HG03342 (cell line): ENCODE data around the gene RYR1.
A peak's percentile ranks its signal among the peaks of the same experiment; 100 is the strongest.
"Not testable (repeated sequence)": the region's sequence is repeated elsewhere in the genome, so short reads cannot be mapped to it uniquely, and the experiment has no call there.

Experiments used
- ATAC-seq: cut with Tn5 transposase; IDR thresholded peaks from one replicate; pipeline ENCODE4 v1.9.1; 2021; ENCODE audit warnings: mild to moderate bottlenecking, moderate library complexity; ENCODE audit not compliant: unreplicated experiment

RYR1 gene

DNA sequence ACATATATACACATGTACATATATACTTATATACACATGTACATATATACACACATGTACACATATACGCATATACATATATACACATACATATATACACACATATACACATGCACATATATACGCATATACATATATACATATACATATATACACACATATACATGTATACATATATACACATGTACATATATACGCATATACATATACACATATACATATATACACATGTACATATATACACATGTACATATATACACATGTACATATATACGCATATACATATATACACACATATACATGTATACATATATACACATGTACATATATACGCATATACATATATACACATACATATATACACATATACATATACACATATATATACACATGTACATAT lies 169.4 kb downstream of the RYR1 start:
- not testable (repeated sequence) for ATAC-seq

DNA sequence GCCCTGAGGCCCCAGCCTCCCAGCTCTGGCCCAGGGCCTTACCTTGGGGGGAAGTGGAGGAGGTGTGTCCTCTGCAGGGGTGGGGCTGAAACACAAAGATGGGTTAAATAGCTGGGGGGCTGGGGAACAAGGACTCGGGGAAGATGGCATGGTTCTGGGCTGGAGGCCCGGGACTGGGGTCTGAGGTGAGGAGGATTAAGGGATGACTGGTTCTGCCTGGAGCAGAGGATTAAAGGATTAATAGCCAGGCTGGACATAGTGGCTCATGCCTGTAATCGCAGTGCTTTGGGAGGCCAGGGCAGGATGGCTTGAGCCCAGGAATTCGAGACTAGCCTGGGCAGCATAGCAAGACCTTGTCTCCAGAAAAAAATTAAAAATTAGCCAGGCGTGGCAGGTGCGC lies 172.6 kb downstream of the RYR1 start:
- no peak for ATAC-seq

GRCh38 chr19:38614289-38614688 lies 180.8 kb downstream of the RYR1 start:
- no peak for ATAC-seq

- no peak for ATAC-seq
Measured at GRCh38 chr19:38615007-38615581, 181.6 kb downstream of the RYR1 start.

- no peak for ATAC-seq
Measured at GRCh38 chr19:38616265-38616664, 182.8 kb downstream of the RYR1 start.

GRCh38 chr19:38617283-38617763 lies 183.8 kb downstream of the RYR1 start:
- no peak for ATAC-seq

- ATAC-seq: peak; percentile 65
Measured at GRCh38 chr19:38617764-38618589, 184.5 kb downstream of the RYR1 start, which contains the start of gene MAP4K1. MAP4K1 (minus strand) TSS chr19:38617953; CDS start chr19:38617895, 58 bp downstream.

- ATAC-seq: peak; percentile 54
Measured at GRCh38 chr19:38618590-38619360, 185.3 kb downstream of the RYR1 start, which contains the start of gene EIF3K. EIF3K (plus strand) TSS chr19:38619188; CDS start chr19:38619269, 81 bp downstream.

DNA sequence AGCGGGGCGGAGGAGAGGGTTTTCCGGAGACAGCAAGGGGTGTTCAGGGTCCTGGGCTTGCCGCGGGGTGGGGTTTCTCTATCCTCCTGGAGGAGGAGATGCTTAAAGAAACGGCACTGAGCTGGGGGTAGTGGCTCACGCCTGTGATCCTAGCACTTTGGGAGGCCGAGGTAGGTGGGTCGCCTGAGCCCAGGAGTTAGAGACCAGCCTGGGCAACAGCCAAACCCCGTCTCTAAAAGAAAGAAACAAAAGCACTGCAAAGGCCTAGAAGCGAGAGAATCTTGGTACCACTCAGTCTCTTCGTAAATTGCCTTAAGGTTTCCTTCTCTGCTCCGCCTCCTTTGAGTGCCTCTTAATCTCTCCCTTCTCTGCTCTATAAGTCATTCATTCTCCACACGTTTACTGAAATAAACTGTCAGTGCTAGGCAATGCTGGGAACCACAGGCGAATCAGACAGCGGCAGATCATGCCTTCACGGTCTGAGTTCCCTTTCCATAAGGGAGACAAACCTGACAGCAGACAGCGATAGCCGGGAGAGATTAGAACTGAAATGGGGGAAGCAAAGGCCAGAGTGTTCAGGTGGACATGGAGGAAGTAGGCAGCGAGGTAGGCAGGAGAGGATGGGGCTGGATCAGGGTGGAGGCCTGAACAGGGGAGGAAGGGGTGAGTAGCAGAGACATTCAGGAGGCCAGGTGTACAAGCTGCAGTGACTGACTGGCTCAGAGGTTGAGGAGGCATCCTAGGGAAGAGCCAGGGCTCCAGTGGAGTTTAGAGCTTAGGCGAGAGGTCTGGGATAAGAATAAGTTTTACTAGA lies 186.1 kb downstream of the RYR1 start:
- no peak for ATAC-seq

- ATAC-seq: no peak
Measured at GRCh38 chr19:38624822-38625221, 191.3 kb downstream of the RYR1 start.

DNA sequence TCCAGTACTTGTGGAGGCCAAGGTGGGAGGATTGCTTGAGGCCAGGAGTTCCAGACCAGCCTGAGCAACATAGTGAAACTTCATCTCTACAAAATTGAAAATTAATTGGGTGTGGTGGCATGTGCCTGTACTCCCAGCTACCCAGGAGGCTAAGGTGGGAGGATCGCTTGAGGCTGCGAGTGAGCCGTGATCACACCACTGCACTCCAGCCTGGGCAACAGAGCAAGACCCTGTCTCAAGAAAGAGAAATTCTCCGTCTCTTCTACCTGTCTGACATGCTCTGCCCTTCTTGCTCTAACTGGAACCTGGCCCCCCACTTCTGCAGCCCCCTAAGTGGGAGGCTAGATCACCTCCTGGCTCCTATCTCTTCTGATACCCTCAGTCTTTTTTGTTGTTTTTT lies 192.9 kb downstream of the RYR1 start:
- no peak for ATAC-seq

DNA sequence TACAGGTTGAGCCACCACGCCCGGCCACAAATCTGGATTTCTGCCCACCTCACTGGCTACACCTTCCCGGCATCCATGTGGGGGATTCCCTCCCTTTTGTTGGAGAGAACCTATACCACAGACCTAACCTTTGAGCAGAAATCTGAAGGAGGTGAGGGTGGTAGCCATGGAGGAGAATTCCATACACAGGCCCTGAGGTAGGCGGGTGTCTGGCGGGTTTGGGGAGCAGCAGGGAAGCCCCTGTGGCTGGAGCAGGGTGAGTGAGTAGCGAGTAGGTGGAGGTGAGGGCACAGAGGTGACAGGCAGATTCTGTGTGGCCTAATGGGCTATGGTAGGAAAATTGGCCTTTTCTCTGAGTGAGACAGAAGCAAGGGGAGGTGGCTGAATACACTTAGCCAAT lies 196.1 kb downstream of the RYR1 start:
- ATAC-seq: no peak

- not testable (repeated sequence) for ATAC-seq
Measured at GRCh38 chr19:38631301-38631700, 197.8 kb downstream of the RYR1 start.

- not testable (repeated sequence) for ATAC-seq
Measured at GRCh38 chr19:38631811-38632475, 198.5 kb downstream of the RYR1 start.

DNA sequence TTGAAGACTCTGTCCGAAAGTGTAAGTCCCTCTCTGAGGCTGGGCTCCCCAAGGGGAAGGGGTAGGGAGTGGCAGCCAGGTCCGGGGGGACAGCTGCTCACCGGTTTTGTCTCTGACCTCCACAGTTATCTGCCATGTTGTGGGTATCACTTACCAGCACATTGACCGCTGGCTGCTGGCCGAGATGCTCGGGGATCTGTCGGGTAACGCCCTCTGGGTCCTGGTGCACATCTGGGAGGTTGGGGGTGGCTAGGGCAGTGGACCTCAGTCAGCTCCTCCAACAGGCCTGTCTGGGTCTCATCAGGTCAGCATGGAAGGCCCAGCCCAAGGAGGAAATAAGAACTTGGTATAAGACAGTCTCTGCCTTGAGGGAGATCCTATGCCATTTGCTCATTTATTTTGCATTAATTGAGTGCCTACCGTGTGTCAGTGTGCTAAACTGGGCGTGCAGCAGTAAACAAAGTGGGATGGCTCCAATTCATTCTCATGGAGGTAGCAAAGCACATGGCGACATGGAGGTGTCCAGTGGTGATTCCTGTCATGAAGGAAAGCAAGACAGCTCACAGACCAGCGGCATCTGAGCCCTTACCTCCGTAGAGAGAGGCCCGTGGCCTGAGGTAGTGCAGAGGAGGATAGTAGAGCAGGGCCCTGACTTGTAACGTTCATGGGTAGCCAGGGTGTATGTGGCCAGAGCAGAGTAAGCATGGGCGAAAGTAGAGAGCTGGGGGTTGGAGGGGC lies 199.2 kb downstream of the RYR1 start:
- ATAC-seq: no peak

- no peak for ATAC-seq
Measured at GRCh38 chr19:38634757-38635482, 201.4 kb downstream of the RYR1 start.

GRCh38 chr19:38635483-38636399 lies 202.2 kb downstream of the RYR1 start:
- no peak for ATAC-seq
